Fibroblast of pulmonary artery (primary cell): ENCODE measurements around the gene SLC25A52.

Experiments
- DNase-seq: peaks from one replicate; pipeline ENCODE4 v3.0.0-alpha.2; 2010; ENCODE audit warnings: low read depth
- H3K4me3 ChIP-seq: replicated peaks from 2 replicates; pipeline ENCODE4 v1.5.1; 2011; ENCODE audit warnings: low read depth, mild to moderate bottlenecking, control low read depth, low read length, moderate library complexity
- TF ChIP-seq, protein P1 (sequence below): IDR thresholded peaks from 2 replicates; pipeline ENCODE4 v1.5.1; 2011; ENCODE audit warnings: mild to moderate bottlenecking, control low read depth, low read length, inconsistent platforms; ENCODE audit errors: missing control alignments

The SLC25A52 gene

DNA sequence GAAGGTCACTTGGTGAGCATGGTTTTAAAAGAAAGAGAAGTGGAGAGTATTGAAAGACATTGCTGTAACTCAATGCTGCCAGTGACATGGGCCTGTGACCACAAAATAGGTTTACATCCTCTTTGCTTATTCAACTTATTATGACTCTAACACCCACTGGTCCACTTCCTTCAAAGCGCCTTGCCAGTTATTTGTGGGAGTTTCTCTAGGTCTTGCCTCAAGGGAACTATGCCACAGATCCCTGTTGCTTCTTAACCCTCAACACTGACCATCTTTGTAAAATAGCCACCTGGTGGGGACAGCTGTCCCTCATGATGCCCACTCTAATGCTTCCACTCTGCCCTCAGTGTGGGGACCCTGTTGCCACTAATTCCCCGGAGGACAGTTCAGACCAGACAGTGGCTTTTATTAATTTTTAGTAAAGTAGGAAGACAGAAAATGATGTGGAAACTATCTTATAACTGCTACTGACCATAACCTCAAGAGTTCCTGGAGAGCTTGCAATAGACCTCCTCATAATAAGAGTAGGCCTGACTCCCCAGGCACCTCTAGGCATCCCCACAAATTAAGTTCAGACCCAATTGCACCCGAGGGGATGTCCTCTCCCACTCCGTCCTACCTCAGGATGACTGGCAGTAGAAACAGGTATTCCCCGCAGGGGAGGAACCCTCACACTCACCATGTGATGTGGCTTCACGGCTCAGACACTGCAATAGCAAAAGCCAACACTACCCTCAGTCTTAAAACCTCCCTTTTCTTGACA is 31.3 kb upstream of the SLC25A52 start:
- no peak overlapping the region for H3K4me3 ChIP-seq
- TF ChIP-seq, protein P1, sequence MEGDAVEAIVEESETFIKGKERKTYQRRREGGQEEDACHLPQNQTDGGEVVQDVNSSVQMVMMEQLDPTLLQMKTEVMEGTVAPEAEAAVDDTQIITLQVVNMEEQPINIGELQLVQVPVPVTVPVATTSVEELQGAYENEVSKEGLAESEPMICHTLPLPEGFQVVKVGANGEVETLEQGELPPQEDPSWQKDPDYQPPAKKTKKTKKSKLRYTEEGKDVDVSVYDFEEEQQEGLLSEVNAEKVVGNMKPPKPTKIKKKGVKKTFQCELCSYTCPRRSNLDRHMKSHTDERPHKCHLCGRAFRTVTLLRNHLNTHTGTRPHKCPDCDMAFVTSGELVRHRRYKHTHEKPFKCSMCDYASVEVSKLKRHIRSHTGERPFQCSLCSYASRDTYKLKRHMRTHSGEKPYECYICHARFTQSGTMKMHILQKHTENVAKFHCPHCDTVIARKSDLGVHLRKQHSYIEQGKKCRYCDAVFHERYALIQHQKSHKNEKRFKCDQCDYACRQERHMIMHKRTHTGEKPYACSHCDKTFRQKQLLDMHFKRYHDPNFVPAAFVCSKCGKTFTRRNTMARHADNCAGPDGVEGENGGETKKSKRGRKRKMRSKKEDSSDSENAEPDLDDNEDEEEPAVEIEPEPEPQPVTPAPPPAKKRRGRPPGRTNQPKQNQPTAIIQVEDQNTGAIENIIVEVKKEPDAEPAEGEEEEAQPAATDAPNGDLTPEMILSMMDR = no peak
- no peak for DNase-seq

DNA sequence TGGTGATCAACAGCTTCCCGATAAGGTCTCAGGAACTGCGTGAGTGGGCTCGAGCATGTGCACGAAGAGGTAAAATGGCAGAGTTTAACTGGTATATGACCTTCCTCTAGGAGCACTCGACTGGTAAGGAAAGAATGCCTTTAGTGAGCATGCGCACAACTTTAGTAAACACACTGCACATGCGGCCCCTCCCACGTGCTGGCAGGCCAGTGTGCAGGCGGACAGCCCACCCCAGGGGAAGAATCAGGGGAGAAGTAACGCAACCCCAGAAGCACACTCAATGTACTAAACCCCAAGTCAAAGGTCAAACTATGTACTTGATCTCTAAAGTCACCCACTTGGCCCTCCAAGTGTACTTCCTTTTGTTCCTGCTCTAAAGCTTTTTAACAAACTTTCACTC is 28.7 kb upstream of the SLC25A52 start:
- no peak overlapping the region for H3K4me3 ChIP-seq
- TF ChIP-seq, protein P1 = no peak
- DNase-seq = no peak

- no peak for DNase-seq
- TF ChIP-seq, protein P1 = no peak
- H3K4me3 ChIP-seq = no peak overlapping the region
Measured at GRCh38 chr18:31783059-31783458, 22.4 kb upstream of the SLC25A52 start.

GRCh38 chr18:31778391-31778950 is 17.8 kb upstream of the SLC25A52 start:
- DNase-seq = no peak
- H3K4me3 ChIP-seq = no peak overlapping the region
- TF ChIP-seq, protein P1 = no peak

DNA sequence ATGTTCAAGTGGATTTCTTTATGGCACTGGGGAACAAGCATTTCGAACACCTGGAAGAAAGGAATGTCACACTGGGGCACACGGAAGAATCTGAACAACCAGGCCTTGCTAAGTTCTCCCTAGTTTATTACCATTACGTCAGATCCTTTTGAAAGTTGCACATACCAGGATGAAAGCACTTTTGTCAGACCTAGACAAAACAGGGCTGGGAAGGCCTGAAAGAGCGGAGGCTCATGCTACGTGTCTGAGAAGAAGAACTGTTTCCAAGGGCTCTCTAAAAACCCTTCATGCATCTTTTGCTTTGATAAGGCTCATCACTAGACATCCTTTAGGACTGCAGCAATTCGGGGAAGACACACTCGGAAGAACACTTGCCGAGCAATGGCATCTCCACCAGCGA is 15.4 kb upstream of the SLC25A52 start:
- TF ChIP-seq, protein P1 = no peak
- DNase-seq = no peak
- no peak overlapping the region for H3K4me3 ChIP-seq

GRCh38 chr18:31774962-31775361 is 14.3 kb upstream of the SLC25A52 start:
- TF ChIP-seq, protein P1 = no peak

DNA sequence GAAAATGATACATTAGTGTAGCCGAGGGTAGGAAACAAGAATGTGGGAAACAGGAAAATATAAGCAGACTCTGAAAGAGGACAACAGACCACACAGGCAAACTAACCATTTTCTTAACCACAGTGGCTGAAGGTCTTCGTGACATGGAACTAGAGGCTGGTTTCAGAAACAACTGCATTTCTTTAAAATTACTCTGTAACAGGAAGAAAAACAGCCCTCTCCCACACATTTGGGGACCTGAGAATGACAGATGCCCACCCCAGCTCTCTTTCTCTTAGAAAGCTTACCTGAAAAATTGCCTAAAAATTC is 13.8 kb upstream of the SLC25A52 start:
- TF ChIP-seq, protein P1 = no peak
- no peak for DNase-seq
- H3K4me3 ChIP-seq = no peak overlapping the region

More at GRCh38 chr18:31774962-31775361, 14.3 kb upstream of the SLC25A52 start:
- no peak for DNase-seq
- H3K4me3 ChIP-seq = no peak overlapping the region
